ENCODE results near the gene PUM2. TPM values are rescaled to one million over a fixed set of nuclear protein-coding genes. Genes with fewer than 3 reads are reported as not detected.

The PUM2 gene
- total RNA-seq, 2 donors from 2014 or later: 114 to 126 TPM

DNA sequence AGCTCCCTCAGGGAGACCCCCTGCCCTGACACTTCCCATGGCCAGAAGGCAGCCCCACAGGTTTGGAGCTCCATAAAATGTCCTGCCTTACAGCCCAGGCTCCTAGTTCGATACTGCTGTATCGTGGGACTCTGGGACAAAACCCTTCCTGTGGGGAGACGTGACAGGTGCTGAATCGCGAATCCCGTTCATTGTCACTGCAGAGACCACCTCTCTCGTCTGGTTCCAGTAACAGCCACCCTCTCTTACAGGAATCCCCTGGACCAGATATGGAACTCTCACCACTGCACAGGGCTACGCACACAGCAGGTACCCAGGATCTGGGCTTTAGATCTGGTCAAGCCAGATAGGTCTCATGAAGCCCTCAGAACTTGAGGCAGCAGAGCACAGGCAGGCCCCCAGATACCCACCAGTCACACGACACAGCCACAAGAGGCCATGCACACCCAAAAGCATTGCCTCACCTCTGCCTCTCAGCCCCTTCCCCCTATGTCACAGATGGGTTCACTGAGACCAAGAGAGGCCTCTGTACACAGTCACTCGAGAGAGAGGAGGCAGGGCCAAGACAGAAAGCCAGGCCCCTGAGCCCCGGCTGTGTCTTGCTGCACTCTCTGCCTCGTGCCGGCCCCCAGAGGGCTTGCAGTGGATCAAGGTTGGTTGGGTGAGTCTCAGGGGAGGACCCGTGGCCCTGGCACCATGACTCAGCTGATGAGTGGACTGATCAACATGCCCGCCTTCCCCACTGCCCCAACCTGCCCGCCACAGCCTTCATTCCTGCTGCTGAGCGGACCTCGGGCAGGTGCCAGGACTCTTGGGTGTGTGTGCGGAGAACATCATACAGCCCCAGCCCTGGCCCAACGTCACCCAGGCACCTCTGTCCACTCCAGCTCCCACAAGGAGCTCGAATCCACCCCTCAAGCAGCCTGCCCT is 133.3 kb downstream of the PUM2 start:
- no peak for DNase-seq
- Histone ChIP-seq H3K4me1 (ENCODE audit: control insufficient read depth, insufficient read depth, low read length) (peaks cover 15% of the 10 kb centered on the region), H3K27ac (ENCODE audit: low read depth, low read length) (no peak overlapping the region), H3K9ac (ENCODE audit: extremely low read depth, low read length, poor library complexity, severe bottlenecking) (no peak overlapping the region), H3K27me3 (ENCODE audit: control insufficient read depth, insufficient read depth, low read length, poor library complexity, severe bottlenecking) (peaks cover under 1% of the 10 kb centered on the region), H3K36me3 (ENCODE audit: control insufficient read depth, insufficient read depth, low read length) (no peaks in the 10 kb centered on the region), H3K4me3 (ENCODE audit: low read length) (no peak overlapping the region), H3K9me3 (ENCODE audit: control insufficient read depth, low read length) (no peaks in the 10 kb centered on the region)
- Mint-ChIP-seq H3K27me3 (ENCODE audit: insufficient read depth) (peaks cover 2% of the 10 kb centered on the region), H3K4me1 (peaks cover 27% of the 10 kb centered on the region), H3K4me3 (no peak overlapping the region), H3K36me3 (ENCODE audit: low read depth) (no peaks in the 10 kb centered on the region), H3K9me3 (no peaks in the 10 kb centered on the region), H3K27ac (no peak overlapping the region)
- 93 to 97% methylated on average over 10 to 21 of the region's 21 CpGs for WGBS, 2 experiments (ENCODE audit: insufficient coverage in 1 of 2, insufficient read length in 1 of 2)
- TF ChIP-seq CTCF (conservative IDR thresholded peaks at IDR 0.05): no peak

DNA sequence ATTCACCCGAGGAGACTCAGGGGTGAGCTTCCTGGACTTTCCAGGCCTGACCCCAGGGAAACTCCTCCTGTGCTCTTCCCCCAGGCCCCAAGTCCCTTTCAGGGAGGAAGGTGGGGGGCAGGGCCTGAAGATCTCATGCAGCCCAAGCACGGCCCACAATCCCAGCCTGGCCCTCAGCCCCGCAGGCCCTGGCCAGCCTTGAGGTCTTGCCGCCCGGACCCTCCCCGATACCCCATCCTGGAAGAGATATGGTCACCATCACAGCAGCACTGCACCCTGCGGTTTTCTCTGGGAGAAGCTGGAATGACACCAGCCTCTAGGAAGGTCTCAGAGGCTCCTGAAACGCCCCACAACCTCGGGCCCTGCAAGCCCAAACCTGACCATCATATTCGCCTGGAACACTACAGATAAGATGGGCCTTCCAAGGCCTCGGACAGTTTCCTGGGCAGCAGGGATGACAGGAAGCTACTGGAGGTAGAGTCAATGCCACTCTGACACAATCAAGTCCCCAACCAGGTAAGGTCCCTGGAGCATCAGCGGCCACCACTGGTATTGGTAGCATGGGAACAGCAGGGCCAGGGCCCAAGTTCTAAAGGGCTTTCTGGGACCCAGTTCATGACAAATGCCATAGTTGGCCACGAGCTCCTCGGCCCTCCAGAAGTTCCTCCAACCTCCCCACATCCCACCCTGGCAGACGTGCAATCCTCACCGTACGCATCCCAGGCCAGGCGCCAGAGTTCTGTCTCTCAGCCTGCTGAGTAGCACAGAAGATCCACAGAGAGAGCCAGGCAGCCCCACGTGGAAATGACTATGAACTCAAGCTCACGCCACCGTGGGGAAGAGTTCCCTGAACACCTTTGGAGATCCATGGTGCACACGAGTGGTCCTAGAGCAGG is 134.3 kb downstream of the PUM2 start:
- Histone ChIP-seq H3K9ac (ENCODE audit: extremely low read depth, low read length, poor library complexity, severe bottlenecking) (no peak overlapping the region), H3K36me3 (ENCODE audit: control insufficient read depth, insufficient read depth, low read length) (no peaks in the 10 kb centered on the region), H3K4me3 (ENCODE audit: low read length) (no peak overlapping the region), H3K27me3 (ENCODE audit: control insufficient read depth, insufficient read depth, low read length, poor library complexity, severe bottlenecking) (no peaks in the 10 kb centered on the region), H3K9me3 (ENCODE audit: control insufficient read depth, low read length) (no peaks in the 10 kb centered on the region), H3K4me1 (ENCODE audit: control insufficient read depth, insufficient read depth, low read length) (peaks cover 22% of the 10 kb centered on the region), H3K27ac (ENCODE audit: low read depth, low read length) (no peak overlapping the region)
- no peak for DNase-seq
- no peaks in the 10 kb centered on the region for H3K36me3 Mint-ChIP-seq (ENCODE audit: low read depth)
- TF ChIP-seq CTCF (conservative IDR thresholded peaks at IDR 0.05): no peak
- no peaks in the 10 kb centered on the region for H3K9me3 Mint-ChIP-seq
- WGBS, 2 experiments (ENCODE audit: insufficient coverage in 1 of 2, insufficient read length in 1 of 2): 91 to 95% methylated on average over 9 to 22 of the region's 22 CpGs
- H3K27me3 Mint-ChIP-seq (ENCODE audit: insufficient read depth): no peaks in the 10 kb centered on the region
- no peak overlapping the region for H3K27ac Mint-ChIP-seq
- H3K4me1 Mint-ChIP-seq: peaks cover 18% of the 10 kb centered on the region
- H3K4me3 Mint-ChIP-seq: no peak overlapping the region

DNA sequence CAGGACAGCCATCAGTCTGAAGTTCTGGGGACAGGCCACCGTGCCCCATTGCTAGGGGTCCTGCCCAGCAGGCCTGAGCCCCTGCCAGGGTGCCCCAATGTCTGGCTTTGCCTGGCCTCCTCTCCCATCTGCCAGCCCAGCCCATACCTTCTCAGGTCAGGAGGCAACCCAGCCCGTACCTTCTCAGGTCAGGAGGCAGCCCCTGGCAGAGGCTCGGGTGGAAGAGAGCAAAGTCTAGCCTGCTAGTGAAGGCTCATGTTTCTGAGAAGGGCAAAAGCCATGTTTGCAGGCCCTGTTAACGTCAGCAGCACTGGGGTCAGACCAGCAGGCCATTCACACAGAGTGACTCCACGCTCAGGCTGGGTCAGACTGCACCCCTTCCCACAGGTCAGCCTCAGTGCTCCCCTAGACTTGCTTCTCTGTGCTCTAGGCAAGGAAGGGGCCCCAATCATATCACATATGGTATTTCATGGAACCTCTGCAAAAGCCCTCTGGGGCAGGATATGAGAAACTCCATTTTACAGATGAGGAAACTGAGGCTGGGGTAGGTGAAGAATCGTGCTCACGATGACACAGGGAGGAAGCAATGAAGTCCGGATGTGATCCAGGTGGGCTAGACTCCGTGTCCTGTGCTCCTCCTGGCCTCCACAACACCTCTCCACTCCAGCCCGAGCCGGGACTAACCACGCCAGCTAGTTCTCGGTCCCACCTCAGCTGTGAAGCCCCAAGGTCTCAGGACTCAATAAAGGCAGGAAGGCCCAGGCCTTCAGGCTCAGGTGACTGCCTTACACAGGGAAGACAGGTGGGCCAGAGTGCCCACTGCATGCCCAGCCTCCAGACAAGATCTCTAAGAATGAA is 135.2 kb downstream of the PUM2 start:
- Mint-ChIP-seq H3K27me3 (ENCODE audit: insufficient read depth) (no peaks in the 10 kb centered on the region), H3K4me1 (peaks cover 21% of the 10 kb centered on the region), H3K9me3 (no peaks in the 10 kb centered on the region), H3K27ac (no peak overlapping the region), H3K4me3 (no peak overlapping the region), H3K36me3 (ENCODE audit: low read depth) (no peaks in the 10 kb centered on the region)
- H3K27ac ChIP-seq (ENCODE audit: low read depth, low read length): no peak overlapping the region
- WGBS, 2 experiments (ENCODE audit: insufficient coverage in 1 of 2, insufficient read length in 1 of 2): 92 to 97% methylated on average over 8 to 13 of the region's 13 CpGs
- no peak for TF ChIP-seq CTCF (conservative IDR thresholded peaks at IDR 0.05)
- no peak for DNase-seq
- H3K9ac ChIP-seq (ENCODE audit: extremely low read depth, low read length, poor library complexity, severe bottlenecking): no peak overlapping the region
- H3K4me1 ChIP-seq (ENCODE audit: control insufficient read depth, insufficient read depth, low read length): peaks cover 22% of the 10 kb centered on the region
- no peak overlapping the region for H3K4me3 ChIP-seq (ENCODE audit: low read length)
- no peaks in the 10 kb centered on the region for H3K36me3 ChIP-seq (ENCODE audit: control insufficient read depth, insufficient read depth, low read length)
- no peaks in the 10 kb centered on the region for H3K9me3 ChIP-seq (ENCODE audit: control insufficient read depth, low read length)
- no peaks in the 10 kb centered on the region for H3K27me3 ChIP-seq (ENCODE audit: control insufficient read depth, insufficient read depth, low read length, poor library complexity, severe bottlenecking)

Measured in endodermal cell (in vitro differentiated cells).